GM19035 (cell line): Measurements from ENCODE around the gene G0S2.
A peak's percentile ranks its signal among the peaks of the same experiment; 100 is the strongest.

Source experiments
- ATAC-seq: cut with Tn5 transposase; IDR thresholded peaks from one replicate; pipeline ENCODE4 v1.9.1; 2021; ENCODE audit not compliant: unreplicated experiment

The G0S2 gene

GRCh38 chr1:209674957-209675564 lies at the start of gene G0S2:
Gene G0S2, plus strand, starts transcription at chr1:209675412. Its CDS starts 273 bp downstream, at chr1:209675685.
- no peak for ATAC-seq

GRCh38 chr1:209625791-209626285 lies 49.4 kb upstream of the G0S2 start:
- no peak for ATAC-seq

GRCh38 chr1:209626346-209627026 lies 48.7 kb upstream of the G0S2 start:
- ATAC-seq = no peak

- ATAC-seq = peak; percentile 18
Measured at GRCh38 chr1:209627027-209627731, 48.0 kb upstream of the G0S2 start.

GRCh38 chr1:209627732-209628196 lies 47.4 kb upstream of the G0S2 start:
- peak; percentile 87 for ATAC-seq

- no peak for ATAC-seq
Measured at GRCh38 chr1:209628618-209629299, 46.5 kb upstream of the G0S2 start.

- no peak for ATAC-seq
Measured at GRCh38 chr1:209629621-209630382, 45.4 kb upstream of the G0S2 start.

GRCh38 chr1:209630383-209631225 lies 44.6 kb upstream of the G0S2 start:
- no peak for ATAC-seq

- no peak for ATAC-seq
Measured at GRCh38 chr1:209633335-209633997, 41.7 kb upstream of the G0S2 start.

GRCh38 chr1:209634005-209634737 lies 41.0 kb upstream of the G0S2 start:
- no peak for ATAC-seq

- no peak for ATAC-seq
Measured at GRCh38 chr1:209635850-209636249, 39.4 kb upstream of the G0S2 start.

GRCh38 chr1:209641832-209642172 lies 33.4 kb upstream of the G0S2 start:
- ATAC-seq = no peak

- no peak for ATAC-seq
Measured at GRCh38 chr1:209642816-209643215, 32.4 kb upstream of the G0S2 start.

GRCh38 chr1:209643285-209644020 lies 31.8 kb upstream of the G0S2 start:
- ATAC-seq = no peak

GRCh38 chr1:209645574-209646452 lies 29.4 kb upstream of the G0S2 start:
- ATAC-seq = no peak

GRCh38 chr1:209646558-209646957 lies 28.7 kb upstream of the G0S2 start:
- no peak for ATAC-seq

GRCh38 chr1:209647156-209647555 lies 28.1 kb upstream of the G0S2 start:
- no peak for ATAC-seq
